Hepatocyte (in vitro differentiated cells): ENCODE measurements around the gene IL11RA. TPM values are rescaled to one million over a fixed set of nuclear protein-coding genes. Genes with fewer than 3 reads are reported as not detected.
A peak's percentile ranks its signal among the peaks of the same experiment; 100 is the strongest.
"Not testable (repeated sequence)": the region's sequence is repeated elsewhere in the genome, so short reads cannot be mapped to it uniquely, and the experiment has no call there.

Experiments
- DNase-seq: peaks from one replicate; pipeline ENCODE4 v3.0.0-alpha.2; 2016; ENCODE audit warnings: low spot score
- H2AFZ ChIP-seq: fragments of 200-600 bp; sonication (generic); 2 replicates; pipeline ENCODE4 v1.6.0; 2016; ENCODE audit warnings: antibody characterized with exemption, mild to moderate bottlenecking
- H3K27ac ChIP-seq: fragments of 200-600 bp; sonication (generic); 2 replicates; pipeline ENCODE4 v1.5.1; 2016; ENCODE audit warnings: mild to moderate bottlenecking
- H3K27me3 ChIP-seq: fragments of 200-600 bp; sonication (generic); 2 replicates; pipeline ENCODE4 v1.6.1; 2016
- H3K36me3 ChIP-seq: fragments of 200-600 bp; sonication (generic); replicated peaks from 2 replicates; pipeline ENCODE4 v1.5.1; 2016; ENCODE audit warnings: low read depth; ENCODE audit not compliant: insufficient read depth
- H3K4me1 ChIP-seq: fragments of 200-600 bp; sonication (generic); 2 replicates; pipeline ENCODE4 v1.5.1; 2016; ENCODE audit warnings: mild to moderate bottlenecking, moderate library complexity; ENCODE audit not compliant: insufficient read depth
- H3K4me2 ChIP-seq: fragments of 200-600 bp; sonication (generic); 2 replicates; pipeline ENCODE4 v1.6.0; 2016
- H3K4me3 ChIP-seq: fragments of 200-600 bp; sonication (generic); 2 replicates; pipeline ENCODE4 v1.5.1; 2016; ENCODE audit warnings: mild to moderate bottlenecking
- H3K79me2 ChIP-seq: fragments of 200-600 bp; sonication (generic); 2 replicates; pipeline ENCODE4 v1.6.0; 2017; ENCODE audit warnings: mild to moderate bottlenecking
- H3K9me2 ChIP-seq: fragments of 200-600 bp; sonication (generic); replicated peaks from 2 replicates; pipeline ENCODE4 v1.6.0; 2017; ENCODE audit warnings: mild to moderate bottlenecking; ENCODE audit not compliant: insufficient read depth
- H3K9me3 ChIP-seq: fragments of 200-600 bp; sonication (generic); 2 replicates; pipeline ENCODE4 v1.5.1; 2016; ENCODE audit warnings: low read depth, mild to moderate bottlenecking
- H4K20me1 ChIP-seq: fragments of 200-600 bp; sonication (generic); 2 replicates; pipeline ENCODE4 v1.6.0; 2016; ENCODE audit warnings: mild to moderate bottlenecking; ENCODE audit not compliant: insufficient read depth, poor library complexity, severe bottlenecking
- EZH2 ChIP-seq: fragments of 200-600 bp; sonication (generic); IDR thresholded peaks from 2 replicates; pipeline ENCODE4 v1.6.1; 2016; ENCODE audit warnings: antibody characterized with exemption, mild to moderate bottlenecking, borderline replicate concordance
- EZH2phosphoT487 ChIP-seq: fragments of 200-600 bp; sonication (generic); IDR thresholded peaks from one replicate; pipeline ENCODE4 v1.6.1; 2018; ENCODE audit warnings: antibody characterized with exemption, mild to moderate bottlenecking, low read depth, moderate library complexity; ENCODE audit not compliant: unreplicated experiment, severe bottlenecking
- WGBS: methylation state at CpG from one replicate; pipeline ENCODE4 v1.1.6; 2016; ENCODE audit warnings: low lambda C conversion rate; ENCODE audit errors: missing lambda C conversion rate; 5-methylcytosine and 5-hydroxymethylcytosine counted together
- polyA plus RNA-seq: library from polyadenylated mRNA; unstranded; fragments of >200 nt; fragmentation: Nextera tagmentation; extraction: Ambion mirVana; gene quantifications from 2 replicates; pipeline ENCODE4 v1.2.1, GENCODE V29; 2016
- total RNA-seq: library from RNA; depleted of rRNA; stranded (reverse); fragments of >200 nt; gene quantifications from 2 replicates; pipeline ENCODE4 v1.2.3, GENCODE V29; 2014
- TF ChIP-seq, protein P1 (sequence below): fragments of 200-600 bp; sonication (generic); IDR thresholded peaks from 2 replicates; pipeline ENCODE4 v1.5.1; 2016; ENCODE audit warnings: antibody characterized with exemption, mild to moderate bottlenecking; ENCODE audit not compliant: poor library complexity

Gene IL11RA
- total and polyA plus RNA-seq, 2 experiments from 2014 or later = 74.6 to 97.2 TPM

DNA sequence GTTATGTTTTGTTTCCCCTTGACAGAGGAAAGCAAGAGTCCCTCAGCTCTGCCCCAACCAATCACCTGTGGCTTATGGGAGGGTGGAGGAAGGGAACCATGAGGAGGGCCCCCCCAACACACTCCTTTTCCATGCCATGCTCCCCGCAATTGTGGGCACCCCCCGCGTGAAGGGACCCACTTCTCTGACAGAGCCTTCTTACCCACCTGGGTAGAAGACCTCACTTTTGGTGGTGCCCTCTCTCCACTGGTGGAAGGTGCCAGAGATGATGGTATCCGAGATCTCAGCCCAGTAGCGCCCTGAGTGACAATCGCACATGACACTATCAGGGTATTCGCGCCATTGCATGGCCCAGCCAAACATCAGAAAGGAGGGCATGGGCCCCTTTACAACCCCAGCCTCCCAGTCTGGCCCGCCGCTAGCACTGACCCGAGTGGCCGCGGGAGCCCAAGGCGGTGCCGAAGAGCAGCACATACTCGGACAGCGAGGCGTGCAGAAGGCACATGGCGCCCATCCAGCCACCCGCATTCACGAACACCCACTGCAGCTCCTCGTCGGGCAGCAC, 15.1 kb upstream of the IL11RA start:
- peak overlapping the region; percentile 84 for H2AFZ ChIP-seq
- 13% methylated on average over 22 of the region's 23 CpGs for WGBS

DNA sequence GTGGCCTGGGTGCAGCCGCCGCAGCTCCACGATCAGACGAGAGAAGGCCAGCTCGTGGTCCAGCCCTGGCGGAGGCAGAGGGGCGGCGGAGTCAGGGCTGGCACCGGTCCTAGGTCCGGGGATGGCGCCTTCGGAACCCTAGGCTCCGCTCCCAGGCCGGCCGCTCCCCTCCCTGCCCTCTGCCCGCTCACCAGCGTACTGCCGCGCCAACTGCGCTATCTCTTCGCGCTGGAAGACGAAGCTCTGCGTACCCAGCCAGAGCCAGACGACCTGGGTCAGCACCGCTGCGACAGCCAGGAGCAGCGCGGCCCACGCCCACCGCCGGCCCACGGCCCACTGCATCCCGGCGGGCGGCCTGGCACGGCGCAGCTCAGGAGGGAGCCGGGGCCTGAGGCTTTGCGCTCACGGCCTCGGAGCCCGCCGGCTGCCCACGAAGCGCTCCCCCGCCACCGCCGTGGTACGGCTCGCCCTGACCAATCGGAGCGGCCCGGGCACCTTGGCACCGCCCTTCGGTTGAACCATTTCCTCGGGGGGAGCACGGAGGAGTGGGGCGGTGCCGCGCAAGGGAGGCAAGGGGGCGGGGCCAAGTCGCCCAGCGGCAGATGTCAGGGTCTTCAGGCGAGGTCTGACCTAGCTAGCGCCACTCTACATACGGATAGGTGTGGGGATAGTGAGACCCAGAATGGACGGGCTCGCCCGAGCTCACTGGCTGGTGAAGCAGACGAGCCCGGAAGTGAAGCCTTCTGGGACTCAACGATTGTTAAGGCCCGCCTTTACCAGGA, 14.4 kb upstream of the IL11RA start, which contains the start of gene SIGMAR1:
Gene SIGMAR1 (minus strand): TSS at position 432 of the 782 bp plus-strand sequence. CDS start 90 bp downstream, at position 342.
- peak within 1 kb of the TSS; percentile 65 for H3K27ac ChIP-seq
- TF ChIP-seq, protein P1, sequence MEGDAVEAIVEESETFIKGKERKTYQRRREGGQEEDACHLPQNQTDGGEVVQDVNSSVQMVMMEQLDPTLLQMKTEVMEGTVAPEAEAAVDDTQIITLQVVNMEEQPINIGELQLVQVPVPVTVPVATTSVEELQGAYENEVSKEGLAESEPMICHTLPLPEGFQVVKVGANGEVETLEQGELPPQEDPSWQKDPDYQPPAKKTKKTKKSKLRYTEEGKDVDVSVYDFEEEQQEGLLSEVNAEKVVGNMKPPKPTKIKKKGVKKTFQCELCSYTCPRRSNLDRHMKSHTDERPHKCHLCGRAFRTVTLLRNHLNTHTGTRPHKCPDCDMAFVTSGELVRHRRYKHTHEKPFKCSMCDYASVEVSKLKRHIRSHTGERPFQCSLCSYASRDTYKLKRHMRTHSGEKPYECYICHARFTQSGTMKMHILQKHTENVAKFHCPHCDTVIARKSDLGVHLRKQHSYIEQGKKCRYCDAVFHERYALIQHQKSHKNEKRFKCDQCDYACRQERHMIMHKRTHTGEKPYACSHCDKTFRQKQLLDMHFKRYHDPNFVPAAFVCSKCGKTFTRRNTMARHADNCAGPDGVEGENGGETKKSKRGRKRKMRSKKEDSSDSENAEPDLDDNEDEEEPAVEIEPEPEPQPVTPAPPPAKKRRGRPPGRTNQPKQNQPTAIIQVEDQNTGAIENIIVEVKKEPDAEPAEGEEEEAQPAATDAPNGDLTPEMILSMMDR = no peak
- TF ChIP-seq EZH2phosphoT487 = no peak
- TF ChIP-seq EZH2 = no peak
- peaks cover 20% of the 10 kb centered on the region for H3K4me1 ChIP-seq
- peak; percentile 95 for DNase-seq
- no peaks in the 10 kb centered on the region for H3K9me2 ChIP-seq
- no peaks in the 10 kb centered on the region for H3K36me3 ChIP-seq
- H3K27me3 ChIP-seq = no peaks in the 10 kb centered on the region
- H4K20me1 ChIP-seq = no peaks in the 10 kb centered on the region
- peak within 1 kb of the TSS; percentile 84 for H2AFZ ChIP-seq
- peak within 1 kb of the TSS; percentile 90 for H3K4me2 ChIP-seq
- no peaks in the 10 kb centered on the region for H3K9me3 ChIP-seq
- under 1% methylated on average over 51 of the region's 74 CpGs for WGBS
- peaks cover 12% of the 10 kb centered on the region for H3K79me2 ChIP-seq
- H3K4me3 ChIP-seq = peak within 1 kb of the TSS; percentile 23

More for the DNA sequence above, 15.1 kb upstream of the IL11RA start:
- no peaks in the 10 kb centered on the region for H3K36me3 ChIP-seq
- H3K79me2 ChIP-seq = peaks cover 12% of the 10 kb centered on the region
- H3K9me3 ChIP-seq = no peaks in the 10 kb centered on the region
- TF ChIP-seq EZH2 (no peak), EZH2phosphoT487 (no peak)
- TF ChIP-seq, protein P1 = no peak
- H3K27ac ChIP-seq = peak overlapping the region; percentile 65
- H3K4me1 ChIP-seq = peaks cover 20% of the 10 kb centered on the region
- H4K20me1 ChIP-seq = no peaks in the 10 kb centered on the region
- H3K27me3 ChIP-seq = no peaks in the 10 kb centered on the region
- H3K4me3 ChIP-seq = peak overlapping the region; percentile 23
- DNase-seq = no peak
- no peaks in the 10 kb centered on the region for H3K9me2 ChIP-seq
- H3K4me2 ChIP-seq = peak overlapping the region; percentile 90

- H4K20me1 ChIP-seq = no peaks in the 10 kb centered on the region
- WGBS = 30% methylated on average over 7 of the region's 7 CpGs
- H3K9me3 ChIP-seq = no peaks in the 10 kb centered on the region
- no peaks in the 10 kb centered on the region for H3K9me2 ChIP-seq
- H3K79me2 ChIP-seq = peaks cover 12% of the 10 kb centered on the region
- peak overlapping the region; percentile 84 for H2AFZ ChIP-seq
- H3K4me3 ChIP-seq = peak overlapping the region; percentile 23
- peak overlapping the region; percentile 90 for H3K4me2 ChIP-seq
- no peaks in the 10 kb centered on the region for H3K36me3 ChIP-seq
- H3K27me3 ChIP-seq = no peaks in the 10 kb centered on the region
- TF ChIP-seq, protein P1 = no peak
- TF ChIP-seq EZH2phosphoT487 (no peak), EZH2 (no peak)
- peaks cover 20% of the 10 kb centered on the region for H3K4me1 ChIP-seq
- no peak for DNase-seq
- peak overlapping the region; percentile 65 for H3K27ac ChIP-seq
These were observed 13.9 kb upstream of the IL11RA start for GRCh38 chr9:34638138-34638445.

DNA sequence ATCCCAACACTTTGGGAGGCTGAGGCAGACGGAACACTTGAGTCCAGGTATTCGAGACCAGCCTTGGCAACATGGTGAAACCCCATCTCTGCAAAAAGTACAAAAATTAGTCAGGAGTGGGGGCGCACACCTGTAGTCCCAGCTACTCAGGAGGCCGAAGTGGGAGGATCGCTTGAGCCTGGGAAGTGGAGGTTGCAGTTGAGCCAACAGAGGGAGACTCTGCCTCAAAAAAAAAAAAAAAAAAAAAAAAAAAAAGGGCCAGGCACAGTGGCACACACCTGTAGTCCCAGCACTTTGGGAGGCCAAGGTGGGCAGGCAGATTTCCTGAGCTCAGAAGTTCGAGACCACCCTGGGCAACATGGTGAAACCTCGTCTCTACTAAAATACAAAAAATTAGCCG, 12.7 kb upstream of the IL11RA start:
- over 99% methylated on average over 8 of the region's 8 CpGs for WGBS
- Histone ChIP-seq H3K4me1 (peaks cover 20% of the 10 kb centered on the region), H3K79me2 (peaks cover 12% of the 10 kb centered on the region)
- not testable (repeated sequence) for H3K9me2 ChIP-seq, H3K36me3 ChIP-seq, H4K20me1 ChIP-seq, H3K27ac ChIP-seq, H3K4me2 ChIP-seq, DNase-seq, H3K9me3 ChIP-seq, H3K27me3 ChIP-seq, H3K4me3 ChIP-seq, H2AFZ ChIP-seq
